ENCODE results near the gene TCAP. TPM values are rescaled to one million over a fixed set of nuclear protein-coding genes. Genes with fewer than 3 reads are reported as not detected.

TCAP gene
- total RNA-seq, 3 donors from 2014 or later (not counting 1 experiment from before 2014, with no cell fraction given), result 1.3 to 3.8 (median 2.4) TPM

- H3K36me3 ChIP-seq (ENCODE audit: control insufficient read depth, insufficient read depth, low read length), result peaks cover 7% of the 10 kb centered on the region
- peak overlapping the region in 1 of 2 donors; percentile 44 for H3K27ac Mint-ChIP-seq
- no peaks in the 10 kb centered on the region for H3K36me3 Mint-ChIP-seq
- no peaks in the 10 kb centered on the region for H3K9me3 ChIP-seq (ENCODE audit: control insufficient read depth, insufficient read depth, low read length)
- peak overlapping the region; percentile 84 for H3K4me3 Mint-ChIP-seq
- DNase-seq, result peak; percentile 27 to 40
- TF ChIP-seq CTCF (IDR thresholded peaks at IDR 0.05), result no peak
- H3K9me3 Mint-ChIP-seq, result no peaks in the 10 kb centered on the region
- peaks cover 7 to 31% of the 10 kb centered on the region in 2 donors for H3K4me1 Mint-ChIP-seq
- peaks cover 23% of the 10 kb centered on the region for H3K4me1 ChIP-seq (ENCODE audit: control insufficient read depth, insufficient read depth, low read length)
- no peaks in the 10 kb centered on the region for H3K27me3 Mint-ChIP-seq (ENCODE audit: low read depth in 2 of 2)
- ATAC-seq, result peak; percentile 38 to 57 (median 47)
- H3K27me3 ChIP-seq (ENCODE audit: control insufficient read depth, insufficient read depth, low read length), result peaks cover 5% of the 10 kb centered on the region
- H3K27ac ChIP-seq (ENCODE audit: low read length), result no peak overlapping the region
- WGBS (ENCODE audit: insufficient coverage), result 11% methylated on average over 49 of the region's 49 CpGs
- intact Hi-C loops (cut with micrococcal nuclease), result loop anchor here (5.0 kb wide), 1 partner anchor 45 kb away; no protein-coding TSS in a partner anchor
- peak overlapping the region; percentile 23 for H3K4me3 ChIP-seq (ENCODE audit: low read length)
These were observed 2.3 kb downstream of the TCAP start for GRCh38 chr17:39667262-39667944.

GRCh38 chr17:39667945-39668924 is 3.1 kb downstream of the TCAP start, which contains the start of gene PNMT:
Gene PNMT, plus strand, starts transcription at chr17:39668453. Its CDS starts 23 bp downstream, at chr17:39668476.
- H3K27ac Mint-ChIP-seq, result peak within 1 kb of the TSS in 1 of 2 donors; percentile 44
- Histone ChIP-seq H3K27me3 (ENCODE audit: control insufficient read depth, insufficient read depth, low read length) (peaks cover 5% of the 10 kb centered on the region), H3K36me3 (ENCODE audit: control insufficient read depth, insufficient read depth, low read length) (no peaks in the 10 kb centered on the region), H3K4me1 (ENCODE audit: control insufficient read depth, insufficient read depth, low read length) (peaks cover 23% of the 10 kb centered on the region), H3K27ac (ENCODE audit: low read length) (no peak within 1 kb of the TSS), H3K4me3 (ENCODE audit: low read length) (peak within 1 kb of the TSS; percentile 23), H3K9me3 (ENCODE audit: control insufficient read depth, insufficient read depth, low read length) (no peaks in the 10 kb centered on the region)
- H3K4me1 Mint-ChIP-seq, result peaks cover 7 to 31% of the 10 kb centered on the region in 2 donors
- H3K4me3 Mint-ChIP-seq, result peak within 1 kb of the TSS; percentile 78
- H3K36me3 Mint-ChIP-seq, result no peaks in the 10 kb centered on the region
- WGBS (ENCODE audit: insufficient coverage), result under 1% methylated on average over 85 of the region's 85 CpGs
- no peaks in the 10 kb centered on the region for H3K9me3 Mint-ChIP-seq
- DNase-seq (peak; percentile 63 to 86), ATAC-seq (peak; percentile 76 to 87 (median 83))
- peak; percentile 70 for TF ChIP-seq CTCF (IDR thresholded peaks at IDR 0.05)
- intact Hi-C loops (cut with micrococcal nuclease), result loop anchor here (5.0 kb wide), 1 partner anchor 46 kb away; no protein-coding TSS in a partner anchor
- H3K27me3 Mint-ChIP-seq (ENCODE audit: low read depth in 2 of 2), result no peaks in the 10 kb centered on the region

GRCh38 chr17:39669897-39670735 is 5.0 kb downstream of the TCAP start:
- Histone ChIP-seq H3K36me3 (ENCODE audit: control insufficient read depth, insufficient read depth, low read length) (no peaks in the 10 kb centered on the region), H3K4me3 (ENCODE audit: low read length) (no peak overlapping the region), H3K27me3 (ENCODE audit: control insufficient read depth, insufficient read depth, low read length) (peaks cover 5% of the 10 kb centered on the region), H3K27ac (ENCODE audit: low read length) (no peak overlapping the region), H3K4me1 (ENCODE audit: control insufficient read depth, insufficient read depth, low read length) (peaks cover 32% of the 10 kb centered on the region), H3K9me3 (ENCODE audit: control insufficient read depth, insufficient read depth, low read length) (no peaks in the 10 kb centered on the region)
- no peak for TF ChIP-seq CTCF (IDR thresholded peaks at IDR 0.05)
- intact Hi-C loops (cut with micrococcal nuclease), result loop anchor here (5.0 to 10.0 kb wide), 2 partner anchors 48 to 65 kb away; partner anchors contain the start of genes GRB7 and MIEN1
- H3K4me1 Mint-ChIP-seq, result peaks cover 7 to 30% of the 10 kb centered on the region in 2 donors
- H3K4me3 Mint-ChIP-seq, result no peak overlapping the region
- H3K36me3 Mint-ChIP-seq, result no peaks in the 10 kb centered on the region
- whole genome bisulfite sequencing (ENCODE audit: insufficient coverage), result 91% methylated on average over 22 of the region's 23 CpGs
- no peaks in the 10 kb centered on the region for H3K9me3 Mint-ChIP-seq
- H3K27me3 Mint-ChIP-seq (ENCODE audit: low read depth in 2 of 2), result no peaks in the 10 kb centered on the region
- no peak for ATAC-seq
- no peak overlapping the region for H3K27ac Mint-ChIP-seq
- DNase-seq, result no peak

Data from natural killer cell (primary cell).